Measurements from ENCODE around the gene PCYT1B. TPM values are rescaled to one million over a fixed set of nuclear protein-coding genes. Genes with fewer than 3 reads are reported as not detected.

The PCYT1B gene
- total RNA-seq, 2 experiments from 2014 or later = 0.11 to 0.13 TPM

GRCh38 chrX:24547961-24548360 lies 99.2 kb downstream of the PCYT1B start:
- ChIA-PET POLR2A (no interaction called here), CTCF (no interaction called here)

GRCh38 chrX:24542756-24543155 lies 104.4 kb downstream of the PCYT1B start:
- ChIA-PET POLR2A (no interaction called here), CTCF (no interaction called here)

DNA sequence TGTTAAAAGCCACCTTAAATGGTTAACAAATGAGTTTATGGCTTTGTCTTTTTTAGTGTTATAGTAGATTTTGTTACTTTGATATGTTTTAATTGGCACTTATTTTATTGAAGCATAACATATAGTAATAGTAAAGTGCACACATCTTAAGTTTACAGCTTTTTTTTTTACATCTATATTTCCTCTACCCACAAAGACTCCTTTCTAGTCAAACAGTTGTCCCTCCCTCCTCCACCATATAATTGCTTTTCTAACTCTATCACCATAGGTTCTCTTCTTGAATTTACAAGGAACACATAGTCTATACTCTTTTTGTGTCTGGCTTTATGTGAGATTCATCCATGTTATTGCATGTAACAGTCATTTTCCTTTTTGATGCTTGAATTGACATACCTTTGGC lies 110.6 kb downstream of the PCYT1B start:
- CTCF ChIA-PET = no interaction called here
- POLR2A ChIA-PET = no interaction called here

GRCh38 chrX:24528605-24529004 lies 118.5 kb downstream of the PCYT1B start:
- ChIA-PET POLR2A (no interaction called here), CTCF (no interaction called here)

- POLR2A ChIA-PET = no interaction called here
- CTCF ChIA-PET = no interaction called here
Observed at GRCh38 chrX:24526616-24527015, 120.5 kb downstream of the PCYT1B start.

- POLR2A ChIA-PET = no interaction called here
Observed at GRCh38 chrX:24525455-24525854, 121.7 kb downstream of the PCYT1B start.

DNA sequence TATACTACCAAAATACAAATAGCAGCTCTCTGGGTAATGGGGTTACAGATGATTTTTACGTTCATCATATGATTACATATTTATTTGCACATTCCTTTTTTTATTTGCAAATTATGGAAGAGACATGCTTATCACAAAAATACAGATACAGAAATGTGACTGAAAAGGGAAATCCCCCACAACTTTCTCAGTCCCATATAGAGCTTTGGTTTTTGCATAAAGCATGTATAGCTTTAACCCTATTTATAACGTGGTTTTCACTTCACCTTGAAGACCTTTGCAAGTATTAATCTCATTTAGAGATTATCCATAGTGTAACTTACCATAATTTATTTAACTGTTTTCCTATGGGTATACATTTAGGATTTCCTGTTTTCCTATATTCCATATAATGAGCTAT lies 126.7 kb downstream of the PCYT1B start:
- ChIA-PET POLR2A (no interaction called here), CTCF (no interaction called here)

More at GRCh38 chrX:24525455-24525854, 121.7 kb downstream of the PCYT1B start:
- CTCF ChIA-PET = no interaction called here

- CTCF ChIA-PET = no interaction called here
- POLR2A ChIA-PET = no interaction called here
Observed at GRCh38 chrX:24515447-24515846, 131.7 kb downstream of the PCYT1B start.

DNA sequence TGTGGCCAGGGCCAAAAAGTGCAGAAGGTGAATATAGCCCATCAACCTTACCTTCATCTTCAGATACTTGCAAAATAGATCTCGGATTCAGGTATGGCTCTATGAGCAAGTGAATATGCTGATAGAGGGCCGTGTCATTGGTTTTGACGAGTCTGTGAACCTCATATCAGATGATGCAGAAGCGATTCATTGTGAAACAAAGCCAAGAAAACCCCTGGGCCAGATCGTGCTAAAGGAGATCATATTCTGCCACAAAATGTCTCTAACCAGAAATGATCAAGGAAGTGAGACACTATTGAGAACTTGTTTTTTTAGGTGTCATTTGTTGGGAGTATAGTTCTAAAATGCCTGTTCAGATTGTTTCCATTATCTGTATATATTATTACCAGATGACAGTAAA lies 133.7 kb downstream of the PCYT1B start:
- ChIA-PET POLR2A (no interaction called here), CTCF (no interaction called here)

DNA sequence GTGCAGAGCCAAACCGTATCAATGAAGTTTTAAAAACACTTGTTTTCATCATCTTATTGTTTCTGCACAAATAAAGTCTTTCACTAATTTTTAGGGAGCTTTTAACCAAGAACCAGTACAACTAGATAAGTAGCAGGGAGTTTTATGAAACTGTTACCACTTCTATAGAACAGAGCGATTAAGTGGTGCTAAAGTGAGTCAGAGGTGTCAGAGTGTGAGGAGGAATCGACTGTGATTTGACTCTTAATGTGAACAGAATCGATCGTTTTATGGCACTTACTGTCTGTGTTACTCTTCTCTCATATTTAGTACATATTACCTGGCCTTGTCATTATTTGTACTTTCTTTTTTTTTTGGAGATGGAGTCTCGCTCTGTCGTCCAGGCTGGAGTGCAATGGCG lies 138.8 kb downstream of the PCYT1B start:
- POLR2A ChIA-PET = interaction anchor here (1.0 kb wide), 1 partner anchor 29 kb away, joined by 3 read pairs; no protein-coding TSS in a partner anchor
- CTCF ChIA-PET = interaction anchor here (0.9 kb wide), 1 partner anchor 112 kb away, joined by 3 read pairs; no protein-coding TSS in a partner anchor

Other genes with a start within 250 kb of the PCYT1B start
- 10 to 100 TPM; 36.1 to 36.5 TPM for gene PDK3, start 182.1 kb downstream of the PCYT1B start, total RNA-seq
- 10 to 100 TPM; 46.7 to 49.1 TPM for gene POLA1, start 46.6 kb upstream of the PCYT1B start, total RNA-seq